Left renal cortex interstitium (tissue), 4 donors: Measurements from ENCODE around the gene SYNC. TPM values are rescaled to one million over a fixed set of nuclear protein-coding genes. Genes with fewer than 3 reads are reported as not detected.

Experiments
- DNase-seq, 4 donors: peaks; one replicate each; pipeline ENCODE4 v3.0.0-alpha.2; 2013; ENCODE audit warnings: low read depth in 4 of 4, low spot score in 2 of 4, missing footprints in 1 of 4
- polyA plus RNA-seq, 4 donors: library from polyadenylated mRNA; unstranded; fragments of 120-200 nt; gene quantifications; one replicate each; pipeline ENCODE4 v1.2.1, GENCODE V29; 2013; ENCODE audit not compliant: insufficient read length in 4 of 4

SYNC gene
- 1 to 10 TPM; 1.2 to 3.0 (median 1.5) TPM for polyA plus RNA-seq

- no peak for DNase-seq
These were observed at the start of gene SYNC for GRCh38 chr1:32702599-32703478. TSS of gene SYNC (minus strand) at chr1:32702770. CDS start at chr1:32702660, 110 bp downstream.

GRCh38 chr1:32749771-32750170, 47.2 kb upstream of the SYNC start:
- DNase-seq = no peak

- no peak for DNase-seq
These were observed 46.8 kb upstream of the SYNC start for GRCh38 chr1:32749332-32749731.

GRCh38 chr1:32748926-32749325, 46.4 kb upstream of the SYNC start:
- no peak for DNase-seq

GRCh38 chr1:32748348-32748747, 45.8 kb upstream of the SYNC start:
- DNase-seq = no peak

- DNase-seq = no peak
These were observed 43.6 kb upstream of the SYNC start for GRCh38 chr1:32746130-32746529.

- DNase-seq = no peak
These were observed 41.5 kb upstream of the SYNC start for GRCh38 chr1:32744071-32744425.

GRCh38 chr1:32743380-32744070, 41.0 kb upstream of the SYNC start:
- DNase-seq = no peak

GRCh38 chr1:32742956-32743355, 40.4 kb upstream of the SYNC start:
- DNase-seq = no peak

- DNase-seq = no peak
These were observed 39.8 kb upstream of the SYNC start for GRCh38 chr1:32742199-32742947.

- no peak for DNase-seq
These were observed 39.0 kb upstream of the SYNC start for GRCh38 chr1:32741413-32742198.

- no peak for DNase-seq
These were observed 38.5 kb upstream of the SYNC start for GRCh38 chr1:32741059-32741412.

- no peak for DNase-seq
These were observed 34.5 kb upstream of the SYNC start for GRCh38 chr1:32736812-32737791.

- no peak for DNase-seq
These were observed 31.2 kb upstream of the SYNC start for GRCh38 chr1:32733582-32734321.

- DNase-seq = no peak
These were observed 26.9 kb upstream of the SYNC start for GRCh38 chr1:32729254-32730046.

- DNase-seq = no peak
These were observed 26.0 kb upstream of the SYNC start for GRCh38 chr1:32728413-32729077.

- no peak for DNase-seq
These were observed 25.3 kb upstream of the SYNC start for GRCh38 chr1:32727876-32728275.
